Measurements from ENCODE around the gene RNF223.
"Not testable (repeated sequence)": the region's sequence is repeated elsewhere in the genome, so short reads cannot be mapped to it uniquely, and the experiment has no call there.

Gene RNF223

GRCh38 chr1:1096136-1096535 lies 22.0 kb upstream of the RNF223 start:
- H3K36me3 ChIP-seq (ENCODE audit: control insufficient read depth in 4 of 4, insufficient read depth in 4 of 4, low read length in 3 of 4); POLR2A ChIA-PET; H3K27ac ChIP-seq (ENCODE audit: insufficient read depth in 1 of 2, low read depth in 1 of 2, low read length in 2 of 2, poor library complexity in 1 of 2, severe bottlenecking in 2 of 2); CTCF ChIA-PET; H3K9me3 ChIP-seq (ENCODE audit: control extremely low read depth in 1 of 5, control insufficient read depth in 4 of 5, insufficient read depth in 2 of 5, low read depth in 1 of 5, low read length in 4 of 5); H3K4me1 ChIP-seq (ENCODE audit: control extremely low read depth in 1 of 4, control insufficient read depth in 4 of 4, insufficient read depth in 4 of 4, low read length in 3 of 4); DNase-seq; H3K4me3 ChIP-seq (ENCODE audit: control insufficient read depth in 1 of 7, extremely low read depth in 1 of 7, insufficient read depth in 4 of 7, low read depth in 2 of 7, low read length in 6 of 7); H3K27me3 ChIP-seq (replicated peaks in 2 of 5; ENCODE audit: control insufficient read depth in 4 of 5, insufficient read depth in 5 of 5, low read length in 4 of 5): not testable (repeated sequence)
- 95% methylated on average over 2 of the region's 5 CpGs for WGBS (ENCODE audit: insufficient coverage)

- H3K36me3 ChIP-seq (ENCODE audit: control insufficient read depth in 4 of 4, insufficient read depth in 4 of 4, low read length in 3 of 4), result no peaks in the 10 kb centered on the region
- POLR2A ChIA-PET, result no interaction called here
- H3K27me3 ChIP-seq (replicated peaks in 2 of 5; ENCODE audit: control insufficient read depth in 4 of 5, insufficient read depth in 5 of 5, low read length in 4 of 5), result no peaks in the 10 kb centered on the region
- CTCF ChIA-PET, result interaction anchor here (1.3 kb wide), 1 partner anchor 12 kb away, joined by 3 read pairs; no protein-coding TSS in a partner anchor
- no peak overlapping the region for H3K27ac ChIP-seq (ENCODE audit: insufficient read depth in 1 of 2, low read depth in 1 of 2, low read length in 2 of 2, poor library complexity in 1 of 2, severe bottlenecking in 2 of 2)
- 94% methylated on average over 5 of the region's 7 CpGs for WGBS (ENCODE audit: insufficient coverage)
- no peak for DNase-seq
- H3K9me3 ChIP-seq (ENCODE audit: control extremely low read depth in 1 of 5, control insufficient read depth in 4 of 5, insufficient read depth in 2 of 5, low read depth in 1 of 5, low read length in 4 of 5), result peaks cover 0 to 3% (median 0%) of the 10 kb centered on the region in 5 experiments
- no peaks in the 10 kb centered on the region for H3K4me1 ChIP-seq (ENCODE audit: control extremely low read depth in 1 of 4, control insufficient read depth in 4 of 4, insufficient read depth in 4 of 4, low read length in 3 of 4)
- H3K4me3 ChIP-seq (ENCODE audit: control insufficient read depth in 1 of 7, extremely low read depth in 1 of 7, insufficient read depth in 4 of 7, low read depth in 2 of 7, low read length in 6 of 7), result no peak overlapping the region
Observed at GRCh38 chr1:1094981-1095380, 20.9 kb upstream of the RNF223 start.

DNA sequence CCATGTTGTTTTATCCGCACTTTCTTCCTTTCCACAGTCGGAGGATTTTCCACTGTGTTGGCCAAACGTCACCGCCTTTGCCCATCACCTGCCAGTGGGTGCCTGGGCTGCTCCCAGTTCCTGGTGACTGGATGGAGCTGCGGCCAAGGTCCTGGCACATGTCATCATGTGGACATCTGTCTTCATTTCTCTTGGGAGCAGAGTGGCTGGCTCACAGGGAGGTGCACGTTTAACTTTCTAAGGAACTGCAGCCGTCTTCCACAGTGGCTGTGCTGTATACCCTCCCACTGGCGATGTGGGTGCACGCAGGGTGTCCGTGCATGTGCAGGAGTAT lies 19.5 kb upstream of the RNF223 start:
- no peaks in the 10 kb centered on the region for H3K27me3 ChIP-seq (replicated peaks in 2 of 5; ENCODE audit: control insufficient read depth in 4 of 5, insufficient read depth in 5 of 5, low read length in 4 of 5)
- no peaks in the 10 kb centered on the region for H3K36me3 ChIP-seq (ENCODE audit: control insufficient read depth in 4 of 4, insufficient read depth in 4 of 4, low read length in 3 of 4)
- ChIA-PET POLR2A (no interaction called here), CTCF (no interaction called here)
- WGBS (ENCODE audit: insufficient coverage), result 97% methylated on average over 10 of the region's 10 CpGs
- DNase-seq, result no peak
- H3K4me3 ChIP-seq (ENCODE audit: control insufficient read depth in 1 of 7, extremely low read depth in 1 of 7, insufficient read depth in 4 of 7, low read depth in 2 of 7, low read length in 6 of 7), result no peak overlapping the region
- H3K27ac ChIP-seq (ENCODE audit: insufficient read depth in 1 of 2, low read depth in 1 of 2, low read length in 2 of 2, poor library complexity in 1 of 2, severe bottlenecking in 2 of 2), result no peak overlapping the region
- no peaks in the 10 kb centered on the region for H3K9me3 ChIP-seq (ENCODE audit: control extremely low read depth in 1 of 5, control insufficient read depth in 4 of 5, insufficient read depth in 2 of 5, low read depth in 1 of 5, low read length in 4 of 5)
- no peaks in the 10 kb centered on the region for H3K4me1 ChIP-seq (ENCODE audit: control extremely low read depth in 1 of 4, control insufficient read depth in 4 of 4, insufficient read depth in 4 of 4, low read length in 3 of 4)

GRCh38 chr1:1092894-1093609 lies 18.9 kb upstream of the RNF223 start:
- POLR2A ChIA-PET, result no interaction called here
- Histone ChIP-seq H3K4me1 (ENCODE audit: control extremely low read depth in 1 of 4, control insufficient read depth in 4 of 4, insufficient read depth in 4 of 4, low read length in 3 of 4) (no peaks in the 10 kb centered on the region), H3K9me3 (ENCODE audit: control extremely low read depth in 1 of 5, control insufficient read depth in 4 of 5, insufficient read depth in 2 of 5, low read depth in 1 of 5, low read length in 4 of 5) (no peaks in the 10 kb centered on the region), H3K27me3 (replicated peaks in 2 of 5; ENCODE audit: control insufficient read depth in 4 of 5, insufficient read depth in 5 of 5, low read length in 4 of 5) (no peaks in the 10 kb centered on the region), H3K27ac (ENCODE audit: insufficient read depth in 1 of 2, low read depth in 1 of 2, low read length in 2 of 2, poor library complexity in 1 of 2, severe bottlenecking in 2 of 2) (no peak overlapping the region), H3K36me3 (ENCODE audit: control insufficient read depth in 4 of 4, insufficient read depth in 4 of 4, low read length in 3 of 4) (no peaks in the 10 kb centered on the region), H3K4me3 (ENCODE audit: control insufficient read depth in 1 of 7, extremely low read depth in 1 of 7, insufficient read depth in 4 of 7, low read depth in 2 of 7, low read length in 6 of 7) (no peak overlapping the region)
- CTCF ChIA-PET, result interaction anchor here (0.8 kb wide), 1 partner anchor 32 kb away, joined by 3 read pairs; no protein-coding TSS in a partner anchor
- no peak for DNase-seq
- 95% methylated on average over 12 of the region's 14 CpGs for WGBS (ENCODE audit: insufficient coverage)

DNA sequence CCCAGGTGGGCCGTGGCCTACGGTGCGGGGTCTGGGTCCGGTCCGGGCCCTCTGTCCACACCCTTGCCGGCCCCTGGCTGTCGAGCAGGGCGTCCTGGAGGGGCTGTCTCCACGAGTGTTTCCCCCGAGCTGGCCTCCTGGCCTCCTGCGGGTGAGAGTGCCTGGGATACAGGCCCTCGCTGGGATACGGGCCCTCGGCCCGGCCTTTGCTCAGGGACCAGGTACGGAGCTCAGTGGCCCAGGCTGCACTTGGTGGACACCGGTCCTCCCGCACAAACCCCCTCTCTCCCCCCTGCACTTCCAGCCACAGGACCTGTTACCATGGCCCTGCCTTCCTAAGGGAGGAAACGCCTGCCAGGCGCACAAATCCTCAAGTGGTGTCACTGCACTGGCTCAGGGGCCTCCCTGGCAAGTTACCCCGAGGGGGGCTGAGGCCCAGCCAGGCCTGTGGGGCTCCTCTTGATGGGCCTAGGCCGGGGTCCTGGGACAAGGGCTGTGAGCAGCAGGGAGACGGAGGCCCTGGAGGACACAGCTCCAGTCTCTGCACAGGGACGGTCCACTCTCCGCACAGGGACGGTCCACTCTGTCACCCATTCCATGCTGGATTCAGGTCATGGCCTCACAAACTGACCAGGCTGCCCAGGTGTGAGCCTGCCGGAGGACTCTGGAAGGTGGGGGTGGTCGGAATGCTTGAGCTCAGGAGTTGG lies 18.2 kb upstream of the RNF223 start:
- DNase-seq, result no peak
- no peak overlapping the region for H3K27ac ChIP-seq (ENCODE audit: insufficient read depth in 1 of 2, low read depth in 1 of 2, low read length in 2 of 2, poor library complexity in 1 of 2, severe bottlenecking in 2 of 2)
- H3K4me3 ChIP-seq (ENCODE audit: control insufficient read depth in 1 of 7, extremely low read depth in 1 of 7, insufficient read depth in 4 of 7, low read depth in 2 of 7, low read length in 6 of 7), result no peak overlapping the region
- 98% methylated on average over 25 of the region's 28 CpGs for WGBS (ENCODE audit: insufficient coverage)
- ChIA-PET POLR2A (no interaction called here), CTCF (interaction anchor here (0.8 kb wide), 1 partner anchor 32 kb away, joined by 3 read pairs; no protein-coding TSS in a partner anchor)
- no peaks in the 10 kb centered on the region for H3K36me3 ChIP-seq (ENCODE audit: control insufficient read depth in 4 of 4, insufficient read depth in 4 of 4, low read length in 3 of 4)
- no peaks in the 10 kb centered on the region for H3K4me1 ChIP-seq (ENCODE audit: control extremely low read depth in 1 of 4, control insufficient read depth in 4 of 4, insufficient read depth in 4 of 4, low read length in 3 of 4)
- H3K27me3 ChIP-seq (replicated peaks in 2 of 5; ENCODE audit: control insufficient read depth in 4 of 5, insufficient read depth in 5 of 5, low read length in 4 of 5), result no peaks in the 10 kb centered on the region
- H3K9me3 ChIP-seq (ENCODE audit: control extremely low read depth in 1 of 5, control insufficient read depth in 4 of 5, insufficient read depth in 2 of 5, low read depth in 1 of 5, low read length in 4 of 5), result no peaks in the 10 kb centered on the region

DNA sequence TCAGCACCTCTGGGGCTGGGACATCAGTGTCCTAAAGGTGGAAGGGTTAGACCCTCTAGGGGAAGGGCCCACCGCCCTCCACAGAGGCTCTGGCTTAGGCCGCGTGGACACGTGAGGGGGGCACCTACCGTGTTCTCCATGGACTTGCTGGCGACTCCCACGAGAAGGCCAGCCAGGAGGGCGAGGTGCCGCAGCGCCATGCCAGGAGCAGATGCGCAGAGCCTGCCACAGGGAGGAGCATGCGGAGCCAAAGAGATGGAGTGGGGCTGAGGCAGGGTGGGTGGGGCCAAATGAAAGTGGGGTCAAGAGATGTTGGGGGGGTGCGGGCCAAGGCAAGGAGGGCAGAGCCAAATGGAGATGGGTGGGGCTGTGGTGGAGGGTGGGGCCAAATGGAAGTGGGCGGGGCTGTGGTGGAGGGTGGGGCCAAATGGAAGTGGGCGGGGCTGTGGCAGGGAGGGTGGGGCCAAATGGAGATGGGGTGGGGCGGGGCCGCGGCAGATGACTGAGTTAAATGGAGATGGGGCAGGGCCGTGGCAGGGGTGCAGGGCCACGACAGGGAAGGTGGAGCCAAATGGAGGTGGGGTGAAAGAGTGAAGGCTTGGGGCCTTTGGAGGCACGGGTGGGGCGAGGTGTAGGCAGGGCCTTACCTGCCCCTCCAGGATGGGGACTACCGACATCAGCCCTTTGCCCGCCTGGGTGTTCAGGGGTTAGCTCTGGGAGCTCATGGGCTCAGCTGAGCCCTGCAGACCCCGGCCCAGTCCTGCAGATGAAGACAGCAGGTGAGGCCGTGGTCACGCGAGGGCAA lies 17.4 kb upstream of the RNF223 start:
- Histone ChIP-seq H3K4me1 (ENCODE audit: control extremely low read depth in 1 of 4, control insufficient read depth in 4 of 4, insufficient read depth in 4 of 4, low read length in 3 of 4) (no peaks in the 10 kb centered on the region), H3K9me3 (ENCODE audit: control extremely low read depth in 1 of 5, control insufficient read depth in 4 of 5, insufficient read depth in 2 of 5, low read depth in 1 of 5, low read length in 4 of 5) (no peaks in the 10 kb centered on the region), H3K36me3 (ENCODE audit: control insufficient read depth in 4 of 4, insufficient read depth in 4 of 4, low read length in 3 of 4) (peaks cover 0 to 3% (median 0%) of the 10 kb centered on the region in 4 experiments), H3K27ac (ENCODE audit: insufficient read depth in 1 of 2, low read depth in 1 of 2, low read length in 2 of 2, poor library complexity in 1 of 2, severe bottlenecking in 2 of 2) (no peak overlapping the region), H3K27me3 (replicated peaks in 2 of 5; ENCODE audit: control insufficient read depth in 4 of 5, insufficient read depth in 5 of 5, low read length in 4 of 5) (no peaks in the 10 kb centered on the region), H3K4me3 (ENCODE audit: control insufficient read depth in 1 of 7, extremely low read depth in 1 of 7, insufficient read depth in 4 of 7, low read depth in 2 of 7, low read length in 6 of 7) (no peak overlapping the region)
- 98% methylated on average over 14 of the region's 28 CpGs for WGBS (ENCODE audit: insufficient coverage)
- ChIA-PET POLR2A (no interaction called here), CTCF (no interaction called here)
- no peak for DNase-seq
